Choroid plexus epithelial cell (primary cell): ENCODE measurements around the gene MSMP.

Experiments used
- DNase-seq: peaks from one replicate; pipeline ENCODE4 v3.0.0-alpha.2; 2010; ENCODE audit warnings: low read depth
- H3K4me3 ChIP-seq: 2 replicates; pipeline ENCODE4 v1.5.1; 2011; ENCODE audit warnings: low read depth, mild to moderate bottlenecking, control low read depth, low read length, moderate library complexity
- CTCF ChIP-seq: conservative IDR thresholded peaks from 2 replicates; pipeline ENCODE4 v1.5.1; 2011; ENCODE audit warnings: low read depth, mild to moderate bottlenecking, control low read depth, inconsistent platforms, low read length, moderate library complexity

The MSMP gene

GRCh38 chr9:35746583-35746982, 7.5 kb downstream of the MSMP start:
- no peak for DNase-seq
- peak overlapping the region; percentile 39 for H3K4me3 ChIP-seq

GRCh38 chr9:35745569-35745968, 8.5 kb downstream of the MSMP start:
- no peak for TF ChIP-seq CTCF
- no peak overlapping the region for H3K4me3 ChIP-seq
- no peak for DNase-seq

More at GRCh38 chr9:35746583-35746982, 7.5 kb downstream of the MSMP start:
- no peak for TF ChIP-seq CTCF

DNA sequence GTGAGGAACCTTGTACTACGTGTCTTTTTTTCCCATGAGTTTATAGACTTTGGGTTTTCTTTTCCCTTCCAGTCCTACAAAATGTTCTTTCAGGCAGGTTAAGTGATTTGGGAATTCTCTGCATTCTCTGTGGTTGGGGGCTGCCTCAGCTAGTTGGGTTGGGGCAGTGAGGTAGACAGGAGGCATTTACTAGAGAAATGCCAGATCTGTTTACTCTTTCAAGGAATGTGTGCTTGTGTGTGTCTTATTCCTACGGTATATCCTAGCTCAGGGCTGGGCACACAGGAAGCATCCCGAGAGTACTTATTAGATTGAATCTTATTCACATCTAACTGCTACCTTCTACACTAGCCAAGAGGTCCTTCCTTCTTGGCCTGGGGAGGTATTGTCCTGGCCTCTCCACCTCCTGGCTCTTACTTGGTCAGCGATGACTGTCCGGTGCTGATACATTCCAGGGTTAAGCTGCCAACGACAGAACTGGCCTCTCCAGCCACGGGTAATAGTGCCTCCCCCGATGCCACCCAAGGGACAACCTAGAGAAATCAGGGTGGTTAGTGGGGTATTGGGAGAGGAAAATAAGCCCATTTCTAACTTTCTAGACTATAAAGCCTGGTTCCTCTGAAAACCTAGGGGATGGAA, 10.1 kb downstream of the MSMP start:
- TF ChIP-seq CTCF: no peak
- H3K4me3 ChIP-seq: no peak overlapping the region
- no peak for DNase-seq

GRCh38 chr9:35743452-35743851, 10.6 kb downstream of the MSMP start:
- no peak for DNase-seq
- no peak for TF ChIP-seq CTCF
- H3K4me3 ChIP-seq: no peak overlapping the region

- TF ChIP-seq CTCF: no peak
- H3K4me3 ChIP-seq: no peak overlapping the region
- DNase-seq: no peak
These were observed 12.3 kb downstream of the MSMP start for GRCh38 chr9:35741740-35742139.

GRCh38 chr9:35740243-35740642, 13.8 kb downstream of the MSMP start:
- no peak overlapping the region for H3K4me3 ChIP-seq
- no peak for DNase-seq
- TF ChIP-seq CTCF: no peak

- TF ChIP-seq CTCF: no peak
- no peak overlapping the region for H3K4me3 ChIP-seq
These were observed 15.2 kb downstream of the MSMP start for GRCh38 chr9:35738924-35739323.

More at GRCh38 chr9:35738924-35739323, 15.2 kb downstream of the MSMP start:
- DNase-seq: no peak
